IMR-90 (cell line): ENCODE results near the gene CRTAC1.

Source experiments
- CEBPB ChIP-seq: IDR thresholded peaks from 2 replicates; pipeline ENCODE4 v1.6.1; 2012; ENCODE audit warnings: low read depth, low read length, improper control_type of control experiment
- ELK1 ChIP-seq: fragments of 150-350 bp; IDR thresholded peaks from 2 replicates; pipeline ENCODE4 v1.6.1; 2016; ENCODE audit warnings: low read depth, mild to moderate bottlenecking, low read length, moderate library complexity, borderline replicate concordance
- FOS ChIP-seq: fragments of 150-350 bp; IDR thresholded peaks from 2 replicates; pipeline ENCODE4 v1.6.1; 2016; ENCODE audit warnings: low read depth, low read length
- MAFK ChIP-seq: IDR thresholded peaks from 2 replicates; pipeline ENCODE4 v1.6.1; 2012; ENCODE audit warnings: low read depth, low read length, improper control_type of control experiment
- MAZ ChIP-seq: IDR thresholded peaks from 2 replicates; pipeline ENCODE4 v1.6.1; 2012; ENCODE audit warnings: low read depth, mild to moderate bottlenecking, low read length, improper control_type of control experiment, moderate library complexity, borderline replicate concordance
- MXI1 ChIP-seq: IDR thresholded peaks from 2 replicates; pipeline ENCODE4 v1.6.1; 2012; ENCODE audit warnings: low read depth, mild to moderate bottlenecking, low read length, moderate library complexity, borderline replicate concordance
- NFE2L2 ChIP-seq: fragments of 150-350 bp; IDR thresholded peaks from 2 replicates; pipeline ENCODE4 v1.6.1; 2016; ENCODE audit warnings: low read depth, mild to moderate bottlenecking, low read length
- POLR2A ChIP-seq: IDR thresholded peaks from 2 replicates; pipeline ENCODE4 v1.6.1; 2012; ENCODE audit warnings: mild to moderate bottlenecking, low read depth, low read length
- RAD21 ChIP-seq: IDR thresholded peaks from 2 replicates; pipeline ENCODE4 v1.6.1; 2012; ENCODE audit warnings: low read length, improper control_type of control experiment
- RCOR1 ChIP-seq: IDR thresholded peaks from 2 replicates; pipeline ENCODE4 v1.6.1; 2012; ENCODE audit warnings: mild to moderate bottlenecking, low read length, improper control_type of control experiment; ENCODE audit not compliant: insufficient replicate concordance
- RFX5 ChIP-seq: IDR thresholded peaks from 2 replicates; pipeline ENCODE4 v1.8.0; 2012; ENCODE audit warnings: low read depth, mild to moderate bottlenecking, low read length, moderate library complexity
- TF ChIP-seq, protein P1 (sequence below): conservative IDR thresholded peaks from 2 replicates; pipeline ENCODE4 v1.5.1; 2012; ENCODE audit warnings: mild to moderate bottlenecking, low read depth, low read length, improper control_type of control experiment
- TF ChIP-seq, protein P2 (sequence below): fragments of 150-350 bp; IDR thresholded peaks from 2 replicates; pipeline ENCODE4 v1.6.1; 2017; ENCODE audit warnings: mild to moderate bottlenecking, antibody characterized with exemption, low read length, low read depth

DNA sequence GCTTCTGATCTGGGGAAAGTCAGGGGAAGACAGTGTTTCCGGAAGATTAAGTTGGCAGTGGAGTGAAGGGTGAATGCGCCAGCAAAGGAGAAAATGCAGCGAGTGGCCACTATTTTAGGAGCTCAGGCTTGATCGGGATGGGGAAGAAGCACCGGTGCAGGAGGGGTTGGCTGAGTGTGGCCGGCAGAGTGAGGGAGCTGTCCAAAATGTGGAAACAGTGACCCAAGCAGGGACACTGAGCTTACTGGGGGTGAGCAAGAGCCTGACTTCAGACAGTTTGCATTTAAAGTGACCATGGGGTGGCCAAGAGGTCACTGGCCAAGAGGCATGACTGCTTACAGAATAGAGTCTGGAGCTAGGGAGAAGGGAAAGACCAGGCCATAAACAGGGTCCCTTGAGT lies 101.5 kb downstream of the CRTAC1 start:
- TF ChIP-seq CEBPB: no peak
- TF ChIP-seq, protein P1, sequence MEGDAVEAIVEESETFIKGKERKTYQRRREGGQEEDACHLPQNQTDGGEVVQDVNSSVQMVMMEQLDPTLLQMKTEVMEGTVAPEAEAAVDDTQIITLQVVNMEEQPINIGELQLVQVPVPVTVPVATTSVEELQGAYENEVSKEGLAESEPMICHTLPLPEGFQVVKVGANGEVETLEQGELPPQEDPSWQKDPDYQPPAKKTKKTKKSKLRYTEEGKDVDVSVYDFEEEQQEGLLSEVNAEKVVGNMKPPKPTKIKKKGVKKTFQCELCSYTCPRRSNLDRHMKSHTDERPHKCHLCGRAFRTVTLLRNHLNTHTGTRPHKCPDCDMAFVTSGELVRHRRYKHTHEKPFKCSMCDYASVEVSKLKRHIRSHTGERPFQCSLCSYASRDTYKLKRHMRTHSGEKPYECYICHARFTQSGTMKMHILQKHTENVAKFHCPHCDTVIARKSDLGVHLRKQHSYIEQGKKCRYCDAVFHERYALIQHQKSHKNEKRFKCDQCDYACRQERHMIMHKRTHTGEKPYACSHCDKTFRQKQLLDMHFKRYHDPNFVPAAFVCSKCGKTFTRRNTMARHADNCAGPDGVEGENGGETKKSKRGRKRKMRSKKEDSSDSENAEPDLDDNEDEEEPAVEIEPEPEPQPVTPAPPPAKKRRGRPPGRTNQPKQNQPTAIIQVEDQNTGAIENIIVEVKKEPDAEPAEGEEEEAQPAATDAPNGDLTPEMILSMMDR: no peak
- TF ChIP-seq MAFK: no peak
- no peak for TF ChIP-seq RAD21
- no peak for TF ChIP-seq RFX5
- no peak for TF ChIP-seq POLR2A
- TF ChIP-seq, protein P2, sequence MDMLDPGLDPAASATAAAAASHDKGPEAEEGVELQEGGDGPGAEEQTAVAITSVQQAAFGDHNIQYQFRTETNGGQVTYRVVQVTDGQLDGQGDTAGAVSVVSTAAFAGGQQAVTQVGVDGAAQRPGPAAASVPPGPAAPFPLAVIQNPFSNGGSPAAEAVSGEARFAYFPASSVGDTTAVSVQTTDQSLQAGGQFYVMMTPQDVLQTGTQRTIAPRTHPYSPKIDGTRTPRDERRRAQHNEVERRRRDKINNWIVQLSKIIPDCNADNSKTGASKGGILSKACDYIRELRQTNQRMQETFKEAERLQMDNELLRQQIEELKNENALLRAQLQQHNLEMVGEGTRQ: no peak
- no peak for TF ChIP-seq FOS
- TF ChIP-seq MXI1: no peak
- TF ChIP-seq NFE2L2: no peak
- TF ChIP-seq RCOR1: no peak
- no peak for TF ChIP-seq MAZ
- no peak for TF ChIP-seq ELK1
